ENCODE results near the gene CCDC6. TPM values are rescaled to one million over a fixed set of nuclear protein-coding genes. Genes with fewer than 3 reads are reported as not detected.

Gene CCDC6
- total and polyA plus RNA-seq, 9 of the 15 experiments (the other 6 are each of a cell fraction or from before 2014, with no cell fraction given) = 10.4 to 41.0 (median 20.9) TPM

GRCh38 chr10:59907918-59908807 lies 1.8 kb upstream of the CCDC6 start (continued):
- TF ChIP-seq SREBF1 (IDR thresholded peaks at IDR 0.05; ENCODE audit: borderline replicate concordance, low read depth, low read length) = no peak
- TF ChIP-seq ZBTB9 (CRISPR knock-in tag; IDR thresholded peaks at IDR 0.05) = no peak
- no peak for TF ChIP-seq ZNF232 (CRISPR knock-in tag; IDR thresholded peaks at IDR 0.05)
- no peak for TF ChIP-seq GTF2F1 (IDR thresholded peaks at IDR 0.05; ENCODE audit: low read depth, low read length)
- no peak for TF ChIP-seq HOXB6 (CRISPR knock-in tag; IDR thresholded peaks at IDR 0.05; ENCODE audit: borderline replicate concordance)
- TF ChIP-seq TFAP4 (CRISPR knock-in tag; IDR thresholded peaks at IDR 0.05; ENCODE audit: borderline replicate concordance) = no peak
- TF ChIP-seq RBM39 (optimal IDR thresholded peaks at IDR 0.05; ENCODE audit: low read depth, low read length) = no peak
- TF ChIP-seq ZNF696 (CRISPR knock-in tag; conservative IDR thresholded peaks at IDR 0.05) = no peak
- peak; percentile 64; the same call in 1 of the 2 replicates for TF ChIP-seq ZNF584 (CRISPR knock-in tag; IDR thresholded peaks at IDR 0.05; ENCODE audit: low read depth)
- peak; percentile 50; the same call in 1 of the 2 replicates for TF ChIP-seq ZNF175 (CRISPR knock-in tag; IDR thresholded peaks at IDR 0.05; ENCODE audit: low read depth)
- no peak for TF ChIP-seq RFX5 (IDR thresholded peaks at IDR 0.05; ENCODE audit: low read depth, low read length)
- TF ChIP-seq ZBTB1 (CRISPR knock-in tag; IDR thresholded peaks at IDR 0.05; ENCODE audit: borderline replicate concordance, low read depth) = no peak
- no peak for TF ChIP-seq ELF4 (CRISPR knock-in tag; IDR thresholded peaks at IDR 0.05)
- no peak for TF ChIP-seq ZSCAN29 (IDR thresholded peaks at IDR 0.05)
- no peak for TF ChIP-seq ZNF583 (CRISPR knock-in tag; IDR thresholded peaks at IDR 0.05)
- TF ChIP-seq IRF9 (tag; IDR thresholded peaks at IDR 0.05) = no peak
- TF ChIP-seq EZH2 (IDR thresholded peaks at IDR 0.05; ENCODE audit: borderline replicate concordance, low read depth, low read length) = no peak
- no peak for TF ChIP-seq DEAF1 (CRISPR knock-in tag; IDR thresholded peaks at IDR 0.05)
- no peak for TF ChIP-seq ZEB2 (IDR thresholded peaks at IDR 0.05)
- no peak for TF ChIP-seq BRF2 (IDR thresholded peaks at IDR 0.05; ENCODE audit: borderline replicate concordance, insufficient read depth, insufficient read length)
- TF ChIP-seq ARID1B (IDR thresholded peaks at IDR 0.05) = no peak
- TF ChIP-seq ARHGAP35 (IDR thresholded peaks at IDR 0.05; ENCODE audit: partially characterized antibody) = no peak
- no peak for TF ChIP-seq TCFL5 (CRISPR knock-in tag; conservative IDR thresholded peaks at IDR 0.05)
